RWPE1 (cell line): ENCODE measurements around the gene PPCS.

Experiments
- CTCF ChIA-PET: fragments of 350-600 bp; sonication (Branson Sonifier 250); formaldehyde crosslinking; extraction: SDS; loops from one replicate; lab custom pipeline; 2021; lab: Yijun Ruan, JAX
- POLR2A ChIA-PET: fragments of 400-600 bp; formaldehyde crosslinking; extraction: SDS; loops from one replicate; lab custom pipeline; 2020; ENCODE audit warnings: antibody characterized with exemption; ENCODE audit not compliant: low non-redundant PET; lab: Yijun Ruan, JAX
- DNase-seq: peaks from one replicate; pipeline ENCODE4 v3.0.0; 2012; ENCODE audit warnings: low spot score
- H3K27ac ChIP-seq: fragments of 450-650 bp; 2 replicates; pipeline ENCODE4 v1.5.1; 2017
- CTCF ChIP-seq: fragments of 450-650 bp; conservative IDR thresholded peaks from 2 replicates; pipeline ENCODE4 v1.5.1; 2017; ENCODE audit warnings: low read depth, mild to moderate bottlenecking

The PPCS gene

GRCh38 chr1:42456010-42456753 lies at the start of gene PPCS, which contains the start of gene ZMYND12:
Gene PPCS, plus strand, starts transcription at chr1:42456543. Its CDS starts 23 bp downstream, at chr1:42456566.
Gene ZMYND12, minus strand, starts transcription at chr1:42456022. Its CDS starts 25 bp downstream, at chr1:42455997.
- H3K27ac ChIP-seq, result peak within 1 kb of the TSS; percentile 86
- ChIA-PET POLR2A (no interaction called here), CTCF (no interaction called here)
- TF ChIP-seq CTCF, result no peak
- peak; percentile 78 for DNase-seq

- TF ChIP-seq CTCF, result no peak
- CTCF ChIA-PET, result no interaction called here
Observed at GRCh38 chr1:42414551-42415496, 41.5 kb upstream of the PPCS start.

GRCh38 chr1:42417166-42417565 lies 39.2 kb upstream of the PPCS start:
- TF ChIP-seq CTCF, result no peak
- CTCF ChIA-PET, result no interaction called here
- DNase-seq, result no peak
- POLR2A ChIA-PET, result no interaction called here
- H3K27ac ChIP-seq, result no peak overlapping the region

More at GRCh38 chr1:42414551-42415496, 41.5 kb upstream of the PPCS start:
- H3K27ac ChIP-seq, result no peak overlapping the region
- DNase-seq, result no peak
- POLR2A ChIA-PET, result no interaction called here

GRCh38 chr1:42418516-42418915 lies 37.8 kb upstream of the PPCS start:
- no peak for TF ChIP-seq CTCF
- ChIA-PET POLR2A (no interaction called here), CTCF (no interaction called here)
- H3K27ac ChIP-seq, result no peak overlapping the region
- no peak for DNase-seq

GRCh38 chr1:42419126-42419821 lies 37.1 kb upstream of the PPCS start:
- no peak for DNase-seq
- CTCF ChIA-PET, result no interaction called here
- POLR2A ChIA-PET, result no interaction called here
- H3K27ac ChIP-seq, result no peak overlapping the region
- no peak for TF ChIP-seq CTCF

- H3K27ac ChIP-seq, result no peak overlapping the region
- no peak for TF ChIP-seq CTCF
- CTCF ChIA-PET, result no interaction called here
- POLR2A ChIA-PET, result no interaction called here
- DNase-seq, result no peak
Observed at GRCh38 chr1:42420121-42420520, 36.2 kb upstream of the PPCS start.
